T follicular helper cell (primary cell): ENCODE data around the gene LMF1.
"Not testable (repeated sequence)": the region's sequence is repeated elsewhere in the genome, so short reads cannot be mapped to it uniquely, and the experiment has no call there.

ENCODE experiments used
- DNase-seq: peaks from one replicate; pipeline ENCODE4 v3.0.0-alpha.2; 2020; ENCODE audit warnings: low read depth

LMF1 gene

DNA sequence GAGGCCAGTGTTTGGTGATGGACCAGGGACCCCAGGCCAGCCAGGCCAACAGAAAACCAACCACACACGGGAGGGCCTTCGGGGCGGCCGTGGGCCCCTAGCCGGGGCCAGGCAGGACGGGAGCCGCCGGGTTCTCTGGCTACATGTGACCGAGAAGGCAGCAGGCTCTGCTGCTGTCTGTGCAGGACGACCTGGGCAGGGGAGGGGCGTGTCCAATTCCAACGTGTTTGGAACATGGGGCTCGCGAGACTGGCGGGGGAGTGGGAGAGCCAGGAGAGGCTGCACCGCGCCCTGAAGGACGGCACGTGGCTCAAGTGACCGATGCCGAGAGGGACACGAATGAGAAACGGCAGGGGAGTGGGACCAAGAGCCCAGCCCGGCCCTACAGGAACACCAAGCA, 75.4 kb downstream of the LMF1 start:
- no peak for DNase-seq

- no peak for DNase-seq
Observed at GRCh38 chr16:894841-895240, 75.9 kb downstream of the LMF1 start.

DNA sequence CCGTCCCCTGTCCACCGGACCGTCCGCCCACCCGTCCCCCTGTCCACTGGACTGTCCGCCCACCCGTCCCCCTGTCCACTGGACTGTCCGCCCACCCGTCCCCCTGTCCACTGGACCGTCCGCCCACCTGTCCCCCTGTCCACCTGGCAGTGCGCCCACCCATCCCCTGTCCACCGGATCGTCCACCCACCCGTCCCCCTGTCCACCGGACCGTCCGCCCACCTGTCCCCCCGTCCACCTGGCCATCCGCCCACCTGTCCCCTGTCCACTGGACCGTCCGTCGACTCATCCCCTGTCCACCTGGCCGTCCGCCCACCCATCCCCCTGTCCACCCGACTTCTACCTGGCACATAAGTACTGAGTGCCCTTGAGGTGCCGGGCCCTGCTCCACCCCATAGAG, 76.6 kb downstream of the LMF1 start:
- no peak for DNase-seq

- DNase-seq = no peak
Observed at GRCh38 chr16:893360-893759, 77.4 kb downstream of the LMF1 start.

- no peak for DNase-seq
Observed at GRCh38 chr16:892536-893255, 78.1 kb downstream of the LMF1 start.

GRCh38 chr16:892006-892405, 78.8 kb downstream of the LMF1 start:
- no peak for DNase-seq

DNA sequence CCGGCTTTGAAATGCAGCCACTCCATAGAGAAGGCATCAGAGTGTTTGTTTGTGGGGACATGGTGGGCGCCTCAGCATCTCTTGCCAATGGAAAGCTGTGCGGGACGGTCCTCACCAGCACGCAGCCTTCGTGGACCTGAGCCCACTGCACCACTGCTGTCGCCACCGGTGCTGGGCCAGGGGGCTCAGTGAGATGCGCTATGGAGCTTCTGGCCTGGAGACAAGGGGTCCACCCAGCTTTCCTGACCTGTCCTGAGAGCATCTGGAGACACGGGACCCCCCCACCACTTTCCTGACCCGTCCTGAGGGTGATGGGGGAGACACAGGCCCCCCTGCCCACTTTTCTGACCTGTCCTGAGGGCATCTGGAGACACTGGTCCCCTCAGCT, 79.4 kb downstream of the LMF1 start:
- DNase-seq = no peak

- DNase-seq = no peak
Observed at GRCh38 chr16:890716-891352, 80.0 kb downstream of the LMF1 start.

GRCh38 chr16:890217-890616, 80.6 kb downstream of the LMF1 start:
- no peak for DNase-seq

DNA sequence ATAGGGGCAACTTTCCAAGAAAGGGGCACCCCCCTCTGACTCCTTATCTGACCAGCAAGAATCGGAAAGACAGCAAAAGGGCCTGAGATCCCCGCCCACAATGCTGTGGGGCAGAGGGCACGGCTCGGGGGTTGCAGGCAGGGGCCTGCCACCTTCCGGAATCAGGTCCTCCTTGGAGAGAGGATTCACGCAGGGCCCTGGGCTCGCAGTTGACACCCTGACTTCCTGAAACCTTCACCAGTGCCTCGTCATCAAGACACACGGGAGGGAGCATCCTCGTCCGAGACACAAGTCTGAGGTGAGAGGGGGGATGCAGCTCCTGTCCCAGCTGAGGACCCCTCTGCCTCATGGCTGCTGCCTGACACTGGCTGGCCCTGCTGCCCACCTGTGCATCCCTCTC, 81.2 kb downstream of the LMF1 start:
- no peak for DNase-seq

- DNase-seq = no peak
Observed at GRCh38 chr16:888901-889570, 81.7 kb downstream of the LMF1 start.

DNA sequence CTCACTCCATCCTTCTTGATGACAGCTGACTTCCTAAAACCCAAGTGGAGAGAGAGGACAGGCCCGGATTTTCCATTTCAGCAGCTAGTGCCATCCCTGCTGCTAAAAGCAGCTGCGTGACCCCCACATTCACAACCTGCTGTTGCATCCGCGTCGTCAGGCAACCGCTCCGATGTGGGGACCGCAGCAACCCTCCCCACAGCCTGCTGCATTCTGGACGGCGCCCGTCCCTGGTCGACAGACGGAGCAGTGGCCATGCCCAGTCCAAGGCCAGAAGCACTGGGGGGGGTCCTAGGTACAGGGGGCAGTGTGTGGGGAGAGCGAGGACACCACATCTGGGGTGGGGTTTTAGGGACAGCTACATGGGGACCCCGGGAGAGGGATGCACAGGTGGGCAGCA, 82.3 kb downstream of the LMF1 start:
- DNase-seq = not testable (repeated sequence)

GRCh38 chr16:887846-888245, 82.9 kb downstream of the LMF1 start:
- no peak for DNase-seq

DNA sequence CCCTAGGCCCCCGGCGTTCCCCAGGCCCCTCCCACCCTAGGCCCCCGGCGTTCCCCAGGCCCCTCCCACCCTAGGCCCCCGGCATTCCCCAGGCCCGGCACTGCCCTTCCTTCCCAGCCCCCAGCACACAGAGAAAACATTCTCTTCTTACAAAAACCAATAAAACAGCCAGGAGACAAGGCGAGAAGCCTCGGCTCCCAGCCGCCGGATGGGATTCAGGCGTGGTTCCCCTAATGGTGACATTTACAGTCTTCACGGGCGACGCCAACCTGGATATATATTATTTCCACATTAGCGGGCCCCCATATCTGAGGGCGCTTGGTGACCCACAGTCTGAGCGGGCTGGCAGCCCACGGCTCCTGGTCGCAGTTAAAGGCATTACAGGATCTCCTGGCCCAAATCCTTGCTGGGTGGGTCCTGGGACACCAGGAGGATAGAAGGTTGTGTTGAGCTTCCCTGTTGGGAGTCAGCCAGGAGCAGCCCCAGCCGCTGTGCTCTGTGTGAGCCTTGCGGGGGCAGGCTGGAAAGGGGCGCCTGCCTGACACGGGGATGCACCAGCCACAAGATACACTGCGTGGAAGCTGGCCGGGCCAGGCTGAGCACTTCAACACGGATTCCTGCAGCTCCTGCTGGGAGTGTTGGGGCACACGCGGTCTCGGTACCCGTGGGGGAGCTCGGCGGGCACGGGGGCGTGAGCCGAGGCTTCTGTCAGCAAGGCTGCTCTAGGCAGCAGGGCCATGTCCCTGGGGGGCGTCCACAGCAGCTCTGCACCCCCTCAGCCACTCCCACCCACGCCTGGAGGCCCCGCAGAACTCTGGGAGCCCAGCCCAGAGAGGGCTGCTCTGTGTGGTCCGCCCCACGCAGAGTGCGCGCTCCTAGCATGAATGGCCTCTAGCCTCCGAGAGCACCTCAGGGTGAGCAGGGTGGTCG, 83.7 kb downstream of the LMF1 start:
- DNase-seq = no peak

- DNase-seq = no peak
Observed at GRCh38 chr16:886084-886543, 84.7 kb downstream of the LMF1 start.

- DNase-seq = no peak
Observed at GRCh38 chr16:885391-885790, 85.4 kb downstream of the LMF1 start.

- DNase-seq = no peak
Observed at GRCh38 chr16:884232-884631, 86.6 kb downstream of the LMF1 start.

GRCh38 chr16:883781-884180, 87.0 kb downstream of the LMF1 start:
- DNase-seq = no peak

- no peak for DNase-seq
Observed at GRCh38 chr16:883340-883739, 87.4 kb downstream of the LMF1 start.

GRCh38 chr16:882671-883070, 88.1 kb downstream of the LMF1 start:
- not testable (repeated sequence) for DNase-seq

DNA sequence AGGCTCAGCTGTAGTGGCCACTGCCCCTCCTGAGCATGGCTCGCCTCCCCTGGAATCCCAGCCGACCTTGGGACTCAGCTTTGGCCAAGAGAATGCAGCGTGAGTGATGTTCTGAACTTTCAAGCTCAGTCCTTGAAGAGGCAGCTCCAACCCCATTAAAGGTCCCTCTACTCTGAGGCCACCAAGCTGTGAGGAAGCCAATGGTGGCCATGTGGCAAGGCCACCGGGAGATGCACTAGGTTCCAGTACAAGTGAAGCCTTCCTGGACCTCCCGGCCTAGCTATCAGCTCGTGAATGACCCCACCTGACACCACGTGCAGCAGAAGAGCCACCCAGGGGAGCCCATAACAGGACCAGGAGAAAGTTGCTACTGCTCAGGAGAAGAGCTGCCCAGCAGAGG, 88.5 kb downstream of the LMF1 start:
- no peak for DNase-seq
